GM19397 (cell line): ENCODE data around the gene SMYD4.

Experiments used
- ATAC-seq: cut with Tn5 transposase; IDR thresholded peaks from one replicate; pipeline ENCODE4 v1.9.1; 2021; ENCODE audit warnings: mild to moderate bottlenecking, moderate library complexity; ENCODE audit not compliant: unreplicated experiment

Gene SMYD4

GRCh38 chr17:1733759-1734158 lies 95.9 kb downstream of the SMYD4 start:
- ATAC-seq, result no peak

GRCh38 chr17:1732833-1733321 lies 96.8 kb downstream of the SMYD4 start:
- no peak for ATAC-seq

GRCh38 chr17:1732241-1732832 lies 97.4 kb downstream of the SMYD4 start:
- ATAC-seq, result no peak

- no peak for ATAC-seq
Measured at GRCh38 chr17:1731194-1731506, 98.6 kb downstream of the SMYD4 start.

- ATAC-seq, result no peak
Measured at GRCh38 chr17:1730326-1731193, 99.1 kb downstream of the SMYD4 start.

GRCh38 chr17:1729966-1730325 lies 99.8 kb downstream of the SMYD4 start:
- no peak for ATAC-seq
